ENCODE data around the gene CPA2. TPM values are rescaled to one million over a fixed set of nuclear protein-coding genes. Genes with fewer than 3 reads are reported as not detected.
A peak's percentile ranks its signal among the peaks of the same experiment; 100 is the strongest.

Gene CPA2
- total RNA-seq, 3 donors from 2014 or later = 0.22 to 2.6 (median 2.1) TPM

DNA sequence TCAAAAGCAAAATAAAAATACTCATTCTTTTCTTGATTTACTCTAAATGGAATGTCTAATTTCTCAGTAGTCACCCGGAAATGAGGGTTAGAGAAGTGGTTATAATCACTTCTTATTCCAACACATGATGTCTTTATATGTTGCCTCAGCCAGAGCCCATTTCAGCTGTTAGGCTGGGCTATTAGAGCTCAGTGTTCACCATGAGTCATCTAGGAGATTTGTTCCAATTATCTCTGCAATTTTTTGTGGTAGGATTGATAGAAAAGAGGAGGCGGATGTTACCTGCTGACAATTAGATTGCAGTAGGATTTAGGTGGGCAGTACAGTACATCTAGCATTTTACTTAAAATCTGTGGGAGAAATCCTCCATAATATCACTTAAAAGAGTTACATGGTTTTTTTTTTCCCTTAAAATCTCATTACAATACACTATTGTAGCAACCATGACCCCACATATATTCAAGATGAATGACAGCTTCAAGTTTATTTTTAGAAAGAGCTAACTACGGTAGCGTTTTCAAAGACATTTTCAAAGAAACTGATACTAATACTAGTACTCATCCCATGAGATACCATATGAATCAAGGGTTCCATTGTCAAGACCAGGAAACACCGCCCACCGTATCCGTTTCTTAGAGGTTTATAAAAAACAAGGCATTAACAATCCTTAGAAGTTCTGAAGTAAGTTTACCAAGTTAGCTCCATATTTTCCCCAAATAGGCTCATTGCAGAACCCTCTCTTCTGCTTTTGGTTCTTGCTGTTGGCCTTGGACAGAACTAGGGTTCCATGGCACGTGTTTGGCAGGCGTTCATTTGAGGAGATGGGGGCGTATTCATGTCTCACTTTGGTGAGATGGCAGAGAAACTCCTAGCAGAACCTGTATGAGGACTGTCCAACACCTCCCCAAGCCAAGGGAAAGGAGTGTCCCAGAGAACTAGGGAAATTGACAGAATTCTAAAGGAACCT, 10.4 kb downstream of the CPA2 start:
- intact Hi-C loops (cut with DNase I, micrococcal nuclease) = no loop called here
- no peaks in the 10 kb centered on the region for H3K4me1 ChIP-seq (ENCODE audit: low read depth)
- ATAC-seq = no peak

DNA sequence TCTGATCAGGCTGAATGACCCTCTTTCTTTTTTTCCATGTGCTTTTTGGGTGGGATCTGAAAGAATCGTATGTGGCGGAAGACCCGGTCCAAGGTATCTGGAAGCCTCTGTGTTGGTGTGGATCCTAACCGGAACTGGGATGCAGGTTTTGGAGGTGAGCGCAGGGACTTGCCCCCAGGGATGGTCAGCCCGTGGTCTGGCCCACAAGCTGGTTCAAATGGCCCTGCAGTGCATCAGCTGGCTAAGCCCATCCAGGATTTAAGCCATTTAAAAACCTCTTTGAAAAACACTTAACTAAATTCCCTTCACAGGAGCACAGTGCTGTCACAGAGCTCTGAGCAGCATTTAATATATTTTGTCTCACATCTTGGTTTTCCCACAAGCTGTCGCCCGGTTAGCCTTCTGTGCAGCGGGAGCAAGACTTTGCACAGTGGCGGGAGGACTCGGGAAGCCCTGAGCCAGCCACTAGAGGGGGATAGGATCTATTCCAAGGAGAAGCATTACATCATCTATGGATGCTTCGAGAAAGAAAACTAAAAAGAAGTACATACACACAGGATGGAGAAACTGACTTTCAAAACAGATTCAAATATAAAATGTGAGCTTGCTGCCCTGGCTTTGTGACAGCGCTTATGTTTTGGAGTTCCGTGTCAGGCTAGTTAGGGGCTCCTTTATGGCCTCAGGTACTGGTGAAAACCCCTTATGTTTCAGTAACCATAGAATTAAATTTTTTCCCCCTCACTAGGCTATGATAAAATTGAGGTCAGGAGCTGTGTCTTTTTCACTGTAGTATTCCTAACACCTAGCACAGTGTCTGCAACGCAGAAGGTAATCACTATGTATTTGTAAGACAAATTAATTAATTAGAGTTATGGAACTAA, 11.3 kb downstream of the CPA2 start:
- peak; percentile 45 for ATAC-seq
- no peaks in the 10 kb centered on the region for H3K4me1 ChIP-seq (ENCODE audit: low read depth)
- intact Hi-C loops (cut with DNase I, micrococcal nuclease) = no loop called here
- H3K9me3 ChIP-seq = no peaks in the 10 kb centered on the region
- TF ChIP-seq, protein P1, sequence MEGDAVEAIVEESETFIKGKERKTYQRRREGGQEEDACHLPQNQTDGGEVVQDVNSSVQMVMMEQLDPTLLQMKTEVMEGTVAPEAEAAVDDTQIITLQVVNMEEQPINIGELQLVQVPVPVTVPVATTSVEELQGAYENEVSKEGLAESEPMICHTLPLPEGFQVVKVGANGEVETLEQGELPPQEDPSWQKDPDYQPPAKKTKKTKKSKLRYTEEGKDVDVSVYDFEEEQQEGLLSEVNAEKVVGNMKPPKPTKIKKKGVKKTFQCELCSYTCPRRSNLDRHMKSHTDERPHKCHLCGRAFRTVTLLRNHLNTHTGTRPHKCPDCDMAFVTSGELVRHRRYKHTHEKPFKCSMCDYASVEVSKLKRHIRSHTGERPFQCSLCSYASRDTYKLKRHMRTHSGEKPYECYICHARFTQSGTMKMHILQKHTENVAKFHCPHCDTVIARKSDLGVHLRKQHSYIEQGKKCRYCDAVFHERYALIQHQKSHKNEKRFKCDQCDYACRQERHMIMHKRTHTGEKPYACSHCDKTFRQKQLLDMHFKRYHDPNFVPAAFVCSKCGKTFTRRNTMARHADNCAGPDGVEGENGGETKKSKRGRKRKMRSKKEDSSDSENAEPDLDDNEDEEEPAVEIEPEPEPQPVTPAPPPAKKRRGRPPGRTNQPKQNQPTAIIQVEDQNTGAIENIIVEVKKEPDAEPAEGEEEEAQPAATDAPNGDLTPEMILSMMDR (IDR thresholded peaks at IDR 0.05) = peak; percentile 19
- H3K36me3 ChIP-seq (ENCODE audit: low read depth) = no peaks in the 10 kb centered on the region
- DNase-seq = peak in 2 of 3 donors; percentile 33 to 43
- no peak overlapping the region for H3K4me3 ChIP-seq

More for the DNA sequence above, 10.4 kb downstream of the CPA2 start:
- TF ChIP-seq, protein P1 (IDR thresholded peaks at IDR 0.05) = no peak
- DNase-seq = no peak
- Histone ChIP-seq H3K4me3 (no peak overlapping the region), H3K36me3 (ENCODE audit: low read depth) (no peaks in the 10 kb centered on the region), H3K9me3 (no peaks in the 10 kb centered on the region)

DNA sequence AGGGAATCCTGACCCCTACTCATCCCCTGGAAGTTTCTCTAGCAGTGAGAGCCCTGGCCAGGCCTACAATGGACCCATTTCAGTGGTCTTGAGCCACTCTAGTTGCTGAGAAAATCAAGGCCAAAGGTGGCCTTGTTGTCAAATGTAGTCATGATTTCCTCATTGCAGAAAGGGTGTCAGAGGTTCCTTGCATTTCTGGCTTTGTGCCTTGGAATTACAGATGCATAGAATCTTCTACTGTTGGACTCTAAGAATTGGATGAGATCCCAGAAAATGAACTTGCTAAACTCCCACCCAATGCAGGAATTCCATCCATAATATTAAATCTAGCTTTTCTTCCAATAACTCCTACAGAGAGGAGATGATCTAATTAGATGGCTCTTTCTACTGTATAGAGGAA, 12.2 kb downstream of the CPA2 start:
- intact Hi-C loops (cut with DNase I, micrococcal nuclease) = no loop called here

DNA sequence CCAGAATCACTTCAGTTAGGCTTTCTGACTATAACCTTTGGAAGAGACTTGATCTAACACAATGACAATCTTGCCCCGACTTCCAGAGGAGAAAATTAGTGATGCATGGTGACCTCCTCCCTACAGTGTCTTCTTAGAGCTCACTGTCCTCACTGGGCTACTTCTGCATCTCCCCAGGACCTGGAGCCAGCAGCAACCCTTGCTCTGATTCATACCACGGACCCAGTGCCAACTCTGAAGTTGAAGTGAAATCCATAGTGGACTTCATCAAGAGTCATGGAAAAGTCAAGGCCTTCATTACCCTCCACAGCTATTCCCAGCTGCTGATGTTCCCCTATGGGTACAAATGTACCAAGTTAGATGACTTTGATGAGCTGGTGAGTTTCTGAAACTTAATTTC, 12.6 kb downstream of the CPA2 start:
- TF ChIP-seq, protein P1 (IDR thresholded peaks at IDR 0.05) = no peak
- intact Hi-C loops (cut with DNase I, micrococcal nuclease) = no loop called here
- DNase-seq (no peak), ATAC-seq (no peak)
- H3K4me1 ChIP-seq (ENCODE audit: low read depth) = no peaks in the 10 kb centered on the region
- no peak overlapping the region for H3K4me3 ChIP-seq
- H3K9me3 ChIP-seq = no peaks in the 10 kb centered on the region
- no peaks in the 10 kb centered on the region for H3K36me3 ChIP-seq (ENCODE audit: low read depth)

More for the DNA sequence above, 12.2 kb downstream of the CPA2 start:
- no peaks in the 10 kb centered on the region for H3K4me1 ChIP-seq (ENCODE audit: low read depth)
- H3K4me3 ChIP-seq = no peak overlapping the region
- ATAC-seq (peak; percentile 26), DNase-seq (peak in 1 of 3 donors; percentile 24)
- H3K36me3 ChIP-seq (ENCODE audit: low read depth) = no peaks in the 10 kb centered on the region
- TF ChIP-seq, protein P1 (IDR thresholded peaks at IDR 0.05) = no peak
- H3K9me3 ChIP-seq = no peaks in the 10 kb centered on the region

DNA sequence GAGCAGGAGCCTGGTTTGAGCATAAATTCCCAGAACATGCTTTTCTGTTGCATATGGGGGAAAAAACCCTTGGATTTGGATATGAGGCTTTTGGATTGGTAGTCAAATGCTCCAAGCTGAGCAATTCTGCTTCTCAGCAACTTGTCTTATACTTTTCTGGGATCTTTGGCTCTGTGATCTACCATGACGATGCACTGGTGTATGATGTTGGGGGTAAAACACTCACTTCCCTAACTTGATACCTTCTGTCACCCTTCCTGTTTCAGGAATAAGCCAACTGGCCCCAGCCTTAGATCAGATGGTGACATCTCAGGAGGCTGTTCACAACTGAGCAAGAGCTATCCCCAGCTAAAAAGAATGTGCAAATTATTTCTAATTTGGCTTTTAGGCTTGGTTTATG, 13.2 kb downstream of the CPA2 start:
- Histone ChIP-seq H3K36me3 (ENCODE audit: low read depth) (no peaks in the 10 kb centered on the region), H3K4me1 (ENCODE audit: low read depth) (no peaks in the 10 kb centered on the region), H3K9me3 (no peaks in the 10 kb centered on the region), H3K4me3 (no peak overlapping the region)
- DNase-seq (no peak), ATAC-seq (no peak)
- intact Hi-C loops (cut with DNase I, micrococcal nuclease) = no loop called here
- TF ChIP-seq, protein P1 (IDR thresholded peaks at IDR 0.05) = no peak
